Progenitor cell of endocrine pancreas (in vitro differentiated cells): ENCODE results near the gene RPL19. TPM values are rescaled to one million over a fixed set of nuclear protein-coding genes. Genes with fewer than 3 reads are reported as not detected.

Experiments used
- DNase-seq: peaks from one replicate; pipeline ENCODE4 v3.0.0; 2021; ENCODE audit warnings: low spot score; ENCODE audit not compliant: unreplicated experiment
- H3K27ac Mint-ChIP-seq: 2 replicates; pipeline ENCODE4 v1.8.0; 2021; ENCODE audit warnings: mild to moderate bottlenecking, moderate library complexity, mixed read lengths
- H3K27me3 Mint-ChIP-seq: 2 replicates; pipeline ENCODE4 v1.8.0; 2021; ENCODE audit warnings: mixed read lengths
- H3K36me3 Mint-ChIP-seq: 2 replicates; pipeline ENCODE4 v1.8.0; 2022; ENCODE audit warnings: mixed read lengths; ENCODE audit not compliant: insufficient read depth
- H3K4me1 Mint-ChIP-seq: 2 replicates; pipeline ENCODE4 v1.8.0; 2021; ENCODE audit warnings: low read depth, mixed read lengths
- H3K4me3 Mint-ChIP-seq: 2 replicates; pipeline ENCODE4 v1.8.0; 2021; ENCODE audit warnings: low read depth, mild to moderate bottlenecking, moderate library complexity, mixed read lengths
- H3K9me3 Mint-ChIP-seq: 2 replicates; pipeline ENCODE4 v1.8.0; 2021; ENCODE audit warnings: low read depth, mixed read lengths
- CTCF ChIP-seq: fragments of 200-600 bp; sonication (generic); IDR thresholded peaks from one replicate; pipeline ENCODE4 v1.5.0; 2021; ENCODE audit warnings: antibody characterized with exemption, mild to moderate bottlenecking; ENCODE audit not compliant: unreplicated experiment
- total RNA-seq: library from RNA; stranded (reverse); gene quantifications from 2 replicates; pipeline ENCODE4 v1.2.1, GENCODE V29; 2021

Gene RPL19
- total RNA-seq, 1 donor from 2014 or later = 1,229 TPM

- no peak overlapping the region for H3K27ac Mint-ChIP-seq
- H3K27me3 Mint-ChIP-seq = peaks cover 32% of the 10 kb centered on the region
Measured at GRCh38 chr17:39237586-39237985, 37.5 kb downstream of the RPL19 start.

GRCh38 chr17:39238311-39238972 lies 38.4 kb downstream of the RPL19 start:
- no peak for DNase-seq
- no peaks in the 10 kb centered on the region for H3K4me1 Mint-ChIP-seq

More at GRCh38 chr17:39237586-39237985, 37.5 kb downstream of the RPL19 start:
- no peak for TF ChIP-seq CTCF
- Mint-ChIP-seq H3K9me3 (no peaks in the 10 kb centered on the region), H3K4me1 (no peaks in the 10 kb centered on the region), H3K36me3 (no peaks in the 10 kb centered on the region), H3K4me3 (no peak overlapping the region)
- DNase-seq = no peak

GRCh38 chr17:39239640-39240314 lies 39.7 kb downstream of the RPL19 start:
- Mint-ChIP-seq H3K4me3 (no peak overlapping the region), H3K4me1 (peaks cover 1% of the 10 kb centered on the region), H3K9me3 (no peaks in the 10 kb centered on the region), H3K36me3 (no peaks in the 10 kb centered on the region), H3K27ac (no peak overlapping the region), H3K27me3 (peaks cover 46% of the 10 kb centered on the region)
- DNase-seq = peak; percentile 63
- peak; percentile 70 for TF ChIP-seq CTCF

More at GRCh38 chr17:39238311-39238972, 38.4 kb downstream of the RPL19 start:
- no peaks in the 10 kb centered on the region for H3K9me3 Mint-ChIP-seq
- no peaks in the 10 kb centered on the region for H3K36me3 Mint-ChIP-seq
- H3K27ac Mint-ChIP-seq = no peak overlapping the region
- no peak overlapping the region for H3K4me3 Mint-ChIP-seq
- H3K27me3 Mint-ChIP-seq = peaks cover 35% of the 10 kb centered on the region
- TF ChIP-seq CTCF = no peak

- Mint-ChIP-seq H3K27ac (no peak overlapping the region), H3K36me3 (no peaks in the 10 kb centered on the region), H3K4me1 (peaks cover 1% of the 10 kb centered on the region), H3K4me3 (no peak overlapping the region), H3K9me3 (no peaks in the 10 kb centered on the region), H3K27me3 (peaks cover 44% of the 10 kb centered on the region)
- no peak for DNase-seq
- TF ChIP-seq CTCF = no peak
Measured at GRCh38 chr17:39240631-39241030, 40.5 kb downstream of the RPL19 start.

GRCh38 chr17:39243155-39243554 lies 43.1 kb downstream of the RPL19 start:
- Mint-ChIP-seq H3K27ac (no peak overlapping the region), H3K4me3 (no peak overlapping the region), H3K27me3 (peaks cover 57% of the 10 kb centered on the region), H3K36me3 (no peaks in the 10 kb centered on the region), H3K4me1 (peaks cover 1% of the 10 kb centered on the region), H3K9me3 (no peaks in the 10 kb centered on the region)
- no peak for DNase-seq
- no peak for TF ChIP-seq CTCF
